Measurements from ENCODE around the gene MRM2.

The MRM2 gene

DNA sequence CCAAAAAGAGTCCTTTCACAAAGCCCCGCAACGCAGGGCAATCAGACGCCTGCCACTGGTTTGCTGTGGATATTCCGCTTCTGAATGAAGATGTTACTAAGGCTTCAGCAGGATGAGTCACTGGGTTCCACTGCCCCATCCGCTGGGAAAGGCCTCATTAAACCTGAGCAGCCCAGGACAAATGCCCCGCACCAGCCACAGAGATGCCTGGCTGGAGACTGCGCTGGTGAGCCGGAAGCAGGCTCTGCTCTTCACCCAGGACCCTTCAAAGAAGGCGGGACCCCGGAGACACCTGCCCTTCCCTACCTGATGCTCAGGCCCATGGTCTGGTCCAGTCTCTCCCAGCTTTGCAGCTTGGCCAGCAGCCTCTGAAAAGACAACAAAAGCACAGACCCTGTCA, 29.1 kb downstream of the MRM2 start:
- peaks cover 84 to 94% (median 90%) of the 10 kb centered on the region in 11 experiments for H3K36me3 ChIP-seq
- no peak overlapping the region for H3K4me3 ChIP-seq
- no peaks in the 10 kb centered on the region for H3K9me3 ChIP-seq (replicated peaks in 1 of 11)
- peaks cover 18 to 100% (median 75%) of the 10 kb centered on the region in 11 experiments; a peak in 21 of 22 replicates for H4K20me1 ChIP-seq
- TF ChIP-seq Cebpa-rat (IDR thresholded peaks at IDR 0.05) = no peak
- no peaks in the 10 kb centered on the region for H3K27me3 ChIP-seq
- no peak overlapping the region for H3K4me2 ChIP-seq
- H3K9ac ChIP-seq = no peak overlapping the region; a peak in 1 of 22 replicates
- no peak overlapping the region for H3K27ac ChIP-seq
- H3K4me1 ChIP-seq = peaks cover 0 to 40% (median 33%) of the 10 kb centered on the region in 10 experiments; a peak in 18 of 20 replicates

DNA sequence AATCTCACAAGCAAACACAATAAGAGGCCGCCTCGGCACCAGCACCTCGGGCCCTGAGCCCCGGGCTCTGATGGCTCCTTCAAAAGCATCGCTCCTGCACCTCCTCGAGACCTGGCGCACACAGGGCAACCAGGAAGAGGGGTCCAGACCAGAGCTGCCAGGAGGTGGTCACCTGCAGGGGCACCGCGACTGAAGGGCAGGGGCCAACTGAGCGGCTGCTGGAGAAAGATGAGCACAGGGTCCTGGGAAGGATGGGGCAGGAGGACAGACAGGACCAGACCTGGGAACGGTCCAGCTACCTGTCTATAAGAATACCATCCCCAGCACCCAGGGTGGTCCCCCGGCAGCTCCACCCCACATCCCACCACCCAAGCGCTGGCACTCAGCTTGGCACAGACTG, 30.1 kb downstream of the MRM2 start:
- H4K20me1 ChIP-seq = peaks cover 18 to 100% (median 75%) of the 10 kb centered on the region in 11 experiments; a peak in 21 of 22 replicates
- peaks cover 0 to 37% (median 33%) of the 10 kb centered on the region in 10 experiments; a peak in 18 of 20 replicates for H3K4me1 ChIP-seq
- no peak overlapping the region for H3K27ac ChIP-seq
- peaks cover 84 to 94% (median 90%) of the 10 kb centered on the region in 11 experiments for H3K36me3 ChIP-seq
- H3K9ac ChIP-seq = 0 out of 22 replicates have a peak overlapping the region, but pooled peaks of 1 of the 11 experiments have one; percentile 26
- no peak overlapping the region for H3K4me3 ChIP-seq
- H3K4me2 ChIP-seq = no peak overlapping the region
- H3K9me3 ChIP-seq (replicated peaks in 1 of 11) = no peaks in the 10 kb centered on the region
- H3K27me3 ChIP-seq = no peaks in the 10 kb centered on the region
- no peak for TF ChIP-seq Cebpa-rat (IDR thresholded peaks at IDR 0.05)

DNA sequence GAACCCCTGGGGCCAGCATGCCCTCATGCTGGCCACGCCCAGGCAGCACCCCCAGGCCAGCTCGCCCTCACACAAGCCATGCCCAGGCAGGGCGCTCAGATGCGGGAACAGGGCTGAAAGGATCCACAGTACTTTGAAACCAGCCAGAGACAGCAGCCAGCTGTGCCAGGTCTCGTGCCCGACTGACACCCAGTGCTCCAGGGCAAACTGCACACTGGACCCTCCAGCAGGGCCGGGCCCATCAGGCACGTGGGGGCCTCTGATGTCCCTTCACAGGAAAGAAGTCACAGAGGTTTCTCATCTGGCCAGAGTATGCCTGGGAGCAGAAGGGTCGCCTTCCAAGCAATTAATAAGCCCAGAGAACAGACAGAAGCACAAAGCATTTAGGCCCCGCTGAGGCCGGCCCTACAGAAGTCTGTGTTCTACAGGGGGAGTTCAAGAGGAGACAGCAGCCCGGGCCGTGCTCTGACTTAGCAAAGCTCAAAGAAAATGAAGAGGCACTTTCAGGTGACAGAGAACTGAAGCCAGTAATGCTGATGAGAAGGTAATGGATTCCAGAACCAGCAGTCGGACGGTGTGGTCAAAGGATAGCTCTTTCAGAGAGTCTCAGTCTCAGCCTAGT, 30.6 kb downstream of the MRM2 start:
- peaks cover 18 to 98% (median 70%) of the 10 kb centered on the region in 11 experiments; a peak in 21 of 22 replicates for H4K20me1 ChIP-seq
- H3K36me3 ChIP-seq = peaks cover 82 to 94% (median 89%) of the 10 kb centered on the region in 11 experiments
- no peak for TF ChIP-seq Cebpa-rat (IDR thresholded peaks at IDR 0.05)
- no peak overlapping the region for H3K4me3 ChIP-seq
- H3K4me1 ChIP-seq = peaks cover 0 to 35% (median 31%) of the 10 kb centered on the region in 10 experiments; a peak in 18 of 20 replicates
- peak overlapping the region in 2 of 11 experiments; percentile 12 to 26; a peak in 2 of 22 replicates for H3K9ac ChIP-seq
- H3K27me3 ChIP-seq = no peaks in the 10 kb centered on the region
- no peak overlapping the region for H3K4me2 ChIP-seq
- no peaks in the 10 kb centered on the region for H3K9me3 ChIP-seq (replicated peaks in 1 of 11)
- H3K27ac ChIP-seq = no peak overlapping the region

DNA sequence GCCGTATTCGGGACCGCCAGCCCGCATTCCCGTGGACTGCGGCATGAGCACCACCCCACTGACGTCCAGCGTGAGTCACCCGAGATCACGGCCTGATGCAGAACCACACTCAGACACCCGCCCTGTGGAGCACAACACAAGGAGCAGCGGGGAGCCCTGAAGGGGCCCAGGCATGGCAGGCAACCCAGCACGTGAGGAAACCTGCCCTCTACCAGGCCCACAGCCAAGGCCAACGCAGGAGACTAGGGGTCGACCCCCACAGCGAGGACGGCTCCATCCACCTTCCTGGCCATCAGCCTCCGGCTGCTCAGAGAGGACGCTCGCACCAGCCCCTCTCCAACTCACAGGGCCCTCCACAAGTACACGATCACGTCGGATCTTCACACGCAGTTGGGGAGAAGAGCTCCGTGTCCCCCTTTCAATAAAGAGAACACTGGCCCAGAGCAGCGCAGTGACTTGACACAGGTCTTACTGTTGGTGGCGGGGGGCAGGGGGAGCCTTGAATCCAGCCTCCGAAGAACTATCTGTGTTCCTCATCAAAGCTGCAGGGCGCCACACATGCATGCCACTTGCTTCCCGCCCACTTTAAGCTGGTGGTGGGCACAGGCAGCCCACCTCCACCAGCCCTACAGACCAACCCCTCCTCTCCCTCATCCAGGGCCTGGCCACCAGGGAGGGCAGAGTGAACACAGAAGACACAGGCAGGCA, 31.3 kb downstream of the MRM2 start:
- Histone ChIP-seq H3K9ac (peak overlapping the region in 1 of 11 experiments; percentile 12; a peak in 1 of 22 replicates), H3K4me3 (no peak overlapping the region), H3K36me3 (peaks cover 79 to 94% (median 85%) of the 10 kb centered on the region in 11 experiments), H3K4me2 (no peak overlapping the region), H3K9me3 (replicated peaks in 1 of 11) (no peaks in the 10 kb centered on the region), H3K27me3 (no peaks in the 10 kb centered on the region), H3K27ac (no peak overlapping the region), H3K4me1 (peaks cover 0 to 35% (median 31%) of the 10 kb centered on the region in 10 experiments; a peak in 18 of 20 replicates), H4K20me1 (peaks cover 18 to 95% (median 64%) of the 10 kb centered on the region in 11 experiments; a peak in 21 of 22 replicates)
- TF ChIP-seq Cebpa-rat (IDR thresholded peaks at IDR 0.05) = no peak

DNA sequence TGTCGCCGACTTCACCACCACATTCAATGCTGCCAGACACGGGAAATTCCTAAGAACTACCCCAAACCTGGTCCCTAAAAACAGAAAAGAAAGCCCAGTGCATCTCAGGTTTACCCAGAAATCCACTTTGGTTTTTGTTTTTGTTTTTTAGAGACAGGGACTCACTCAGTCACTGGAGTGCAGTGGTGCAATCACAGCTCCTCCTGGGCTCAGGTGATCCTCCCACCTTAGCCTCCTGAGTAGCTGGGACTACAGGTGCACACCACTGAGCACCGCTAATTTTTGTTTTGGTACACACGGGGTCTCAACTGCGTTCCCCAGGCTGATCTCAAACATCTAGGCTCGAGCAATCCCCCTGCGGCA, 32.1 kb downstream of the MRM2 start:
- peaks cover 18 to 95% (median 66%) of the 10 kb centered on the region in 11 experiments; a peak in 21 of 22 replicates for H4K20me1 ChIP-seq
- H3K36me3 ChIP-seq = peaks cover 71 to 91% (median 80%) of the 10 kb centered on the region in 11 experiments
- H3K4me1 ChIP-seq = peaks cover 0 to 32% (median 31%) of the 10 kb centered on the region in 10 experiments; a peak in 18 of 20 replicates
- no peak overlapping the region for H3K4me3 ChIP-seq
- no peak for TF ChIP-seq Cebpa-rat (IDR thresholded peaks at IDR 0.05)
- H3K9me3 ChIP-seq (replicated peaks in 1 of 11) = no peaks in the 10 kb centered on the region
- H3K27ac ChIP-seq = 0 out of 22 replicates have a peak overlapping the region, but pooled peaks of 1 of the 11 experiments have one; percentile 43
- no peaks in the 10 kb centered on the region for H3K27me3 ChIP-seq
- peak overlapping the region in 8 of 11 experiments; percentile 18 to 57 (median 36); a peak in 11 of 22 replicates for H3K9ac ChIP-seq
- peak overlapping the region in 10 of 11 experiments; percentile 33 to 79 (median 46); a peak in 18 of 22 replicates for H3K4me2 ChIP-seq

DNA sequence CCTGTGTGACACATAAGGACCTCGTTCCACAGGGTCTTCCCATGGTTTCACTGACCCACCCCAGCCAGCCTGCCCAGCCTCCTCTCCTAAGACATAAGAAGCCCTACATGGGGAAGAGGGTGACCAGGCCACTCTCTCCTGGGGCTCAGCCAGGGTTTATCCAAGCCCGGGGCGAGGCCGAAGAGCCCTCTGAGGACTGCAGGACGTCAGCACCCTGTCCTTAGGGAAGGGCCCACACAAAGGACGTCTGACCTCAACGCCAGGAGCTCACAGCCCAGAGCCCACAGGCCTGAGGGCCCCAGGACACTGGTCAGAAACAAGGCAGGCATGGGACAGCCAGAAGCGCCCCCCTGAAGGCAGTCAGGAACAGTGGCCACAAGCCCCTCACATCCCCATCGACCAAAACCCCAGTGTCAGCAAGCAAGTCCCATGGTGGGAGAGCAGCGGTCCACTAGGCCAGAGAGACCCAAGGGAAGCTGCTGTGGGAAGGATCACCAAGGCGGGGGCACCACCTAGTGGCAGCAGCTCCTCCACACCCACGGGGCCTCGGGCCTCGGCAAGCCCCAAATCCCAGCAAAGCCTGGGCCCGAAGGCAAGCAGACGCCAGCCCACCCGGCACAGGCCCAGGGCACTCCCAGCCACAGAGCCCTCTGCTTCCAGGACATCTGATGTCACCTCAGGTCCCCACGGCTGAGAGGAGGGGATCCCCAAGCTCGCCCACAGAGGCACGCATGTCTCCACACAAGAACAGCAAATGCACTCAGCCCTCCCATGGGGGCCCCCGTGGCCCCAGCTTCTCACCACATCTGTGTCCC, 32.7 kb downstream of the MRM2 start:
- Histone ChIP-seq H3K4me2 (peak overlapping the region; percentile 33 to 79 (median 45); a peak in 18 of 22 replicates), H3K4me1 (peaks cover 4 to 37% (median 33%) of the 10 kb centered on the region in 10 experiments), H3K27me3 (no peaks in the 10 kb centered on the region), H3K9ac (peak overlapping the region in 8 of 11 experiments; percentile 18 to 57 (median 36); a peak in 11 of 22 replicates), H3K9me3 (replicated peaks in 1 of 11) (no peaks in the 10 kb centered on the region), H4K20me1 (peaks cover 18 to 95% (median 66%) of the 10 kb centered on the region in 11 experiments; a peak in 21 of 22 replicates), H3K36me3 (peaks cover 67 to 90% (median 74%) of the 10 kb centered on the region in 11 experiments), H3K4me3 (no peak overlapping the region), H3K27ac (0 out of 22 replicates have a peak overlapping the region, but pooled peaks of 2 of the 11 experiments have one; percentile 12 to 43)
- no peak for TF ChIP-seq Cebpa-rat (IDR thresholded peaks at IDR 0.05)

DNA sequence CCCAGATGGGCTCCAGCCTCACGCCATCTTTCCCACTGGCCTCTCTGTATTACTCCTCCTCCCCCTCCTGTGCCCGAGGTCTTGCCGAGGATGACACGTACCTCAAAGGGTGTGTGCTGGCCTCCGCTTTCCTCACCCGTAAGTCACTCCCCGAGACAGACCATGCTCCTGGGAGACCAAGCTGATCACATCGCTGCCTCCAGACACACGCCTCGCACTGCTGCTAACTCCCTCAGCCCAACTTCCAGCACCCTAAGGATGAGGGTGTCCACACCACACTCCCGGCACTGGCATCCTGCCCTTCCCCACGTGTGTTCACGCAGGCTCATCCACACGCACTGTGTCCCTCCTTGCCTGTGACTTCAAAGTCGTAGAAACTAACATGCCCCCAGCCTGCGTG, 33.3 kb downstream of the MRM2 start:
- peak overlapping the region in 9 of 11 experiments; percentile 33 to 79 (median 52); a peak in 13 of 22 replicates for H3K4me2 ChIP-seq
- H3K4me1 ChIP-seq = peaks cover 10 to 43% (median 39%) of the 10 kb centered on the region in 10 experiments
- H3K27me3 ChIP-seq = no peaks in the 10 kb centered on the region
- peaks cover 61 to 86% (median 68%) of the 10 kb centered on the region in 11 experiments for H3K36me3 ChIP-seq
- no peak overlapping the region for H3K4me3 ChIP-seq
- TF ChIP-seq Cebpa-rat (IDR thresholded peaks at IDR 0.05) = no peak
- H3K9ac ChIP-seq = peak overlapping the region in 6 of 11 experiments; percentile 10 to 53 (median 26); a peak in 7 of 22 replicates
- H3K9me3 ChIP-seq (replicated peaks in 1 of 11) = no peaks in the 10 kb centered on the region
- 0 out of 22 replicates have a peak overlapping the region, but pooled peaks of 1 of the 11 experiments have one; percentile 12 for H3K27ac ChIP-seq
- H4K20me1 ChIP-seq = peaks cover 21 to 95% (median 66%) of the 10 kb centered on the region in 11 experiments; a peak in 21 of 22 replicates
